SJSA1 (cell line): Measurements from ENCODE around the gene PNMT. TPM values are rescaled to one million over a fixed set of nuclear protein-coding genes. Genes with fewer than 3 reads are reported as not detected.

Source experiments
- DNase-seq, 2 experiments: peaks; one replicate each; pipeline ENCODE4 v3.0.0-alpha.2; 2015 to 2020; ENCODE audit warnings: low spot score in 2 of 2, low read depth in 1 of 2
- H3K27ac ChIP-seq: fragments of 250-450 bp; sonication (Bioruptor Pico); 2 replicates; pipeline ENCODE4 v1.5.1; 2020; ENCODE audit warnings: mild to moderate bottlenecking, moderate library complexity
- H3K27me3 ChIP-seq: fragments of 250-450 bp; sonication (Bioruptor Pico); replicated peaks from 2 replicates; pipeline ENCODE4 v1.5.1; 2020; ENCODE audit warnings: mild to moderate bottlenecking, moderate library complexity
- H3K36me3 ChIP-seq: fragments of 250-450 bp; sonication (Bioruptor Pico); 2 replicates; pipeline ENCODE4 v1.5.1; 2020; ENCODE audit warnings: mild to moderate bottlenecking
- H3K4me1 ChIP-seq: fragments of 250-450 bp; sonication (Bioruptor Pico); replicated peaks from 2 replicates; pipeline ENCODE4 v1.6.1; 2021; ENCODE audit warnings: mild to moderate bottlenecking
- H3K4me3 ChIP-seq: fragments of 250-450 bp; sonication (Bioruptor Pico); 2 replicates; pipeline ENCODE4 v1.5.1; 2020; ENCODE audit warnings: mild to moderate bottlenecking
- H3K9me3 ChIP-seq: fragments of 250-450 bp; sonication (Bioruptor Pico); replicated peaks from 2 replicates; pipeline ENCODE4 v1.5.1; 2020; ENCODE audit warnings: mild to moderate bottlenecking
- total RNA-seq: library from RNA; depleted of rRNA; stranded (reverse); fragments of >200 nt; shearing (Covaris generic); gene quantifications from 2 replicates; pipeline ENCODE4 v1.2.3, GENCODE V29; 2014; rRNA removed

PNMT gene
- total RNA-seq, 1 experiment from 2014 or later = not detected

DNA sequence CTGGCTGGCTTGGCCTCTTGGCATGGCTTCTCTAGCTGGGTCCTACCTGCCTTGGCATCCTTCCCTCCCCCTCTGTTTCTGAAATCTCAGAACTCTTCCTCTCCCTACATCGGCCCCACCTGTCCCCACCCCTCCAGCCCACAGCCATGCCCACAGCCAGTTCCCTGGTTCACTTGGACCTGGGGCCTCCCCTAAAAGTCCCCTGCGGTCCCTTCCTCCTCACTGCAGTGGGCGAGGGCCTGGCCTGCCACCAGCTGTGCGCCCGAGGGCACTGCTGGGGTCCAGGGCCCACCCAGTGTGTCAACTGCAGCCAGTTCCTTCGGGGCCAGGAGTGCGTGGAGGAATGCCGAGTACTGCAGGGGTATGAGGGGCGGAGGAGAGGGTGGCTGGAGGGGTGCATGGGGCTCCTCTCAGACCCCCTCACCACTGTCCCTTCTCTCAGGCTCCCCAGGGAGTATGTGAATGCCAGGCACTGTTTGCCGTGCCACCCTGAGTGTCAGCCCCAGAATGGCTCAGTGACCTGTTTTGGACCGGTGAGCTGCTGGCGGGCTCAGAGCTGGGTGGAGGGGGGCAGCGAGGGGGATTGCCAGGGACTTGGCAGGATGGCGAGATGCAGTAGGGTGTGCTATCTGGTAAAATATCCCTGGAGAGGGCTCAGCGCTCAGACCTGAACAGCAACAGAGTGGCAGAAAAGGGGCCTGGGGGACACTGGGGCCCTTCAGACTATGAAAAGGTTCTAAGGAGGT, 48.0 kb downstream of the PNMT start:
- Histone ChIP-seq H3K36me3 (peaks cover 40% of the 10 kb centered on the region), H3K4me1 (no peaks in the 10 kb centered on the region), H3K27ac (no peak overlapping the region), H3K4me3 (no peak overlapping the region), H3K27me3 (no peaks in the 10 kb centered on the region), H3K9me3 (no peaks in the 10 kb centered on the region)
- DNase-seq = no peak

DNA sequence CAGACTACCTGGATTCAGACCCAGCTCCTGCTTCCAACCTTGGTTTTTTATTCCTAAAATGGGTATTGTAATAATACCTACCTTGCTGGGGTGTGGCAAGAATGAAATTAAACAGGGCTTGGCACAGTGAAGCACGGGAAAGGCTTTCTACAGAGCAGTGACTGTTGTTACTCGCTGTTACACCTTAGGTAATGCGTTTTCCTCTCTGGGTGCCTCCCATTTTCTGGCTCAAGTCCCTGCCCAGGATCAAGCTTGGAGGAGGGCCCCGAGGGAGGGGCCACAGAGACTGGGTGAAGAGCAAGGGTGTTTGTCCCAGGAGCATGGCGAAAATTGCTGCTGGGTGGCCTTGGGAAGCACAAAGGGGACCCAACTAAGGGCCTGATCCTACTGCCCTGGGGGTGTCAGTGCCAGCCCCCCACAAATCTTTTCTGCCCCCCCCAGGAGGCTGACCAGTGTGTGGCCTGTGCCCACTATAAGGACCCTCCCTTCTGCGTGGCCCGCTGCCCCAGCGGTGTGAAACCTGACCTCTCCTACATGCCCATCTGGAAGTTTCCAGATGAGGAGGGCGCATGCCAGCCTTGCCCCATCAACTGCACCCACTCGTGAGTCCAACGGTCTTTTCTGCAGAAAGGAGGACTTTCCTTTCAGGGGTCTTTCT, 48.8 kb downstream of the PNMT start:
- no peaks in the 10 kb centered on the region for H3K9me3 ChIP-seq
- H3K27ac ChIP-seq = no peak overlapping the region
- DNase-seq = no peak
- no peaks in the 10 kb centered on the region for H3K4me1 ChIP-seq
- H3K4me3 ChIP-seq = no peak overlapping the region
- peaks cover 34% of the 10 kb centered on the region for H3K36me3 ChIP-seq
- H3K27me3 ChIP-seq = no peaks in the 10 kb centered on the region

DNA sequence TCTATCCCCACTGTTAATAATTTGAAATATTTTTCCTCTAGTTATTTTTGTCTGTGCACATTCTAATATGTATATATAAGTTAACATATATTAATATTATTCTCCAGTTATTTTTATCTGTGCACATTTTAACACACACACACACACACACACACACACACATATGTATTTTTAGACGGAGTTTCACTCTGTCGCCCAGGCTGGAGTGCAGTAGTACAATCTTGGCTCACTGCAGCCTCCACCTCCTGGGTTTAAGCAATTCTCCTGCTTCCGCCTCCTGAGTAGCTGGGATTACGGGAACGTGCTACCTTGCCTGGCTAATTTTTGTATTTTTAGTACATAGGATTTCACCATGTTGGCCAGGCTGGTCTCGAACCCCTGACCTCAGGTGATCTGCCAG, 49.4 kb downstream of the PNMT start:
- H3K4me3 ChIP-seq = no peak overlapping the region
- peaks cover 30% of the 10 kb centered on the region for H3K36me3 ChIP-seq
- H3K9me3 ChIP-seq = no peaks in the 10 kb centered on the region
- DNase-seq = no peak
- H3K4me1 ChIP-seq = no peaks in the 10 kb centered on the region
- no peaks in the 10 kb centered on the region for H3K27me3 ChIP-seq
- H3K27ac ChIP-seq = no peak overlapping the region

DNA sequence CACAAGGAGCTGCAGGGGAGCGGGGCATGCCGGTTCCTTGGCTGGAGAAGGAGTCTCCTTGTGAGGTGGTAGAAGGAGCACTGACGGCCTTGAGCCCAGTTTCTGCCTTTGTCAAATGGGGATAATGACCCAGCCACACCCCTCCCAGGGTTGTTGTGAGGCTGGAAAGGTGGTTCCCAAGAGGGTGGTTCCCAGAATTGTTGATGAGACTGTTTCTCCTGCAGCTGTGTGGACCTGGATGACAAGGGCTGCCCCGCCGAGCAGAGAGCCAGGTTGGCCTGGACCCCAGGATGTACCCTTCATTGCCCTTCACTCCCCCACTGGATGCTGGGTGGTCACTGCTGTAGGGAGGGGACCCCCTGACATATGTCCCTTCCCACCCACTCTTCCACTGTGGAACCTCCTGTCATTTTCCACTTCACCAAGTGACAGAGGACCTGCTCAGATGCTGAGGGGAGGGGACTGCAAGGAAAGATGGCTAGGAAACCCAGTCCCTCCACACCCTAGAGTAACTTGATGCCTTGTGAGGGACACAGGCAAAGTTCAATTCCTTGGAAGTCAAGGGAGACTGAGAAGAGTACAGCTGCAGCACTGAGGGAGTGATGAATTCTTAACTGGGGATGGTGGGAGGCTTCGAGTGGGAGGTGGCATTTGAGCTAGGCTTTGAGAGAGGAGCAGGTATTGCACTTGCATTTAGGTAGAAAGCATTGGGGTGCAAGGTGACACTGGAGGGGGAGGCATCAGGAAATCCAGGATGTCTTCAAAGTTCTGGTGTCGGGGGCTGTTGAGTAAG, 51.5 kb downstream of the PNMT start:
- Histone ChIP-seq H3K27ac (no peak overlapping the region), H3K4me3 (no peak overlapping the region), H3K4me1 (no peaks in the 10 kb centered on the region), H3K36me3 (peaks cover 39% of the 10 kb centered on the region), H3K9me3 (no peaks in the 10 kb centered on the region), H3K27me3 (no peaks in the 10 kb centered on the region)
- DNase-seq = no peak

Other genes with a start within 250 kb of the PNMT start
- 12.5 and 15.4 TPM in 2 replicates for gene MED1, start 217.2 kb upstream of the PNMT start, total RNA-seq
- 22.8 and 33.6 TPM in 2 replicates for gene CDK12, start 207.0 kb upstream of the PNMT start, total RNA-seq
- gene NEUROD2, start 60.5 kb upstream of the PNMT start, total RNA-seq = not detected in 2 replicates
- gene PPP1R1B, start 41.5 kb upstream of the PNMT start, total RNA-seq = not detected in 2 replicates
- 27.8 and 46.6 TPM in 2 replicates for gene STARD3, start 31.3 kb upstream of the PNMT start, total RNA-seq
- 0.11 TPM in 1 of 2 replicates, not detected in the other for gene TCAP, start 3.1 kb upstream of the PNMT start, total RNA-seq
- gene PGAP3, start 19.6 kb downstream of the PNMT start, total RNA-seq = 8.4 and 10.1 TPM in 2 replicates
- 16.7 and 26.8 TPM in 2 replicates for gene ERBB2, start 31.6 kb downstream of the PNMT start, total RNA-seq
- gene MIEN1, start 62.1 kb downstream of the PNMT start, total RNA-seq = 53.3 and 99.4 TPM in 2 replicates
- gene GRB7, start 69.5 kb downstream of the PNMT start, total RNA-seq = not detected in 2 replicates
- under 0.01 TPM in 1 of 2 replicates, not detected in the other for gene IKZF3, start 195.9 kb downstream of the PNMT start, total RNA-seq
- gene ZPBP2, start 199.7 kb downstream of the PNMT start, total RNA-seq = not detected in 2 replicates